ENCODE measurements around the gene FCER2.

Gene FCER2

DNA sequence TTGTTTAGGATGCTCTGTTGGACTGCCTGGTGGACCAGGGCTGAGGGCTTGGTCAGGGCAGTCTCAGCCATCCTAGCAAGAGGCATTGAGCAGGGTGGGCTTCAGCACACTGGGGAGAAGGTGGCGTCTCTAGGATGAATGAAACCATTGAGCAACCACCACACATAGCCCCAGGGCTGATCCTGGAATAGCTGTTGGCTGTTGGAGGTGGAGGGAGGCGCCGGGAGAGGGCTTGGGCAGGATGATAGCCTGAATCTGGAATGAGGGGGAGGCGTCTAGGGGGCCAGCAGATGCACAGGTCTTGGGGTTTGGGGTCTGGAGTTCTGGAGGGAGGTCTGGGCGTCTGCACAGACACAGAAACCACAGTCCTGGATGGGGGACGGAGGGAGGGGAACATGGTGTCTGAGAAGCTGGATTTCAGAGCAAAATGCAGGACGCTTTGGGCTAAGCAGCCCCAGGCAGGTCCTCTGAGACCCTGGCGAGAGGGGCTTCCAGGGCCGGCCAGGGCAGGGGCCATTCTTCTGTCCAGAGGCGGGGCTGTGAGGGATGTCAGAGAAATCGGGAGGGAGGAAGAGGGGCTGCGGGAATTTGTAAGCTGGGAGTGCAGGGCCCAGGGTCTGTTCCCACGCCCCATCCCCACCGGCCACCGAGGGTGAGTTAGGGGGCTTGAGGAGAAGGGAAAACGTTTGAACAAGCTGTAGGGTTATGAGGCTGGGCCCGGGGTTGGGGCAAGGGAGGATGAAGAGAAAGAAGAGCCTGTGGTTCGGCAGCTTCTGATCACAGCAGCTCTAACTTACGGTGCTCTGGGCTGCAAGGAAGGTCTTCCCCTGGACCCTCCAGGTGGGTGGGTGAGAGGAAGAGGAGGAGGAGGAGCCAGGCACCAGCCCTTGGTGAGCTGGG lies 16.1 kb downstream of the FCER2 start:
- TF ChIP-seq POLR2AphosphoS5 (IDR thresholded peaks at IDR 0.05; ENCODE audit: low read depth, low read length) (no peak), TAF1 (IDR thresholded peaks at IDR 0.05; ENCODE audit: borderline replicate concordance, insufficient read depth, low read length) (no peak), FOXP2 (optimal IDR thresholded peaks at IDR 0.05; ENCODE audit: borderline replicate concordance, extremely low read depth, extremely low read length, insufficient read depth) (no peak), SIN3A (IDR thresholded peaks at IDR 0.05; ENCODE audit: borderline replicate concordance, insufficient read depth, low read length) (no peak)
- TF ChIP-seq, protein P1, sequence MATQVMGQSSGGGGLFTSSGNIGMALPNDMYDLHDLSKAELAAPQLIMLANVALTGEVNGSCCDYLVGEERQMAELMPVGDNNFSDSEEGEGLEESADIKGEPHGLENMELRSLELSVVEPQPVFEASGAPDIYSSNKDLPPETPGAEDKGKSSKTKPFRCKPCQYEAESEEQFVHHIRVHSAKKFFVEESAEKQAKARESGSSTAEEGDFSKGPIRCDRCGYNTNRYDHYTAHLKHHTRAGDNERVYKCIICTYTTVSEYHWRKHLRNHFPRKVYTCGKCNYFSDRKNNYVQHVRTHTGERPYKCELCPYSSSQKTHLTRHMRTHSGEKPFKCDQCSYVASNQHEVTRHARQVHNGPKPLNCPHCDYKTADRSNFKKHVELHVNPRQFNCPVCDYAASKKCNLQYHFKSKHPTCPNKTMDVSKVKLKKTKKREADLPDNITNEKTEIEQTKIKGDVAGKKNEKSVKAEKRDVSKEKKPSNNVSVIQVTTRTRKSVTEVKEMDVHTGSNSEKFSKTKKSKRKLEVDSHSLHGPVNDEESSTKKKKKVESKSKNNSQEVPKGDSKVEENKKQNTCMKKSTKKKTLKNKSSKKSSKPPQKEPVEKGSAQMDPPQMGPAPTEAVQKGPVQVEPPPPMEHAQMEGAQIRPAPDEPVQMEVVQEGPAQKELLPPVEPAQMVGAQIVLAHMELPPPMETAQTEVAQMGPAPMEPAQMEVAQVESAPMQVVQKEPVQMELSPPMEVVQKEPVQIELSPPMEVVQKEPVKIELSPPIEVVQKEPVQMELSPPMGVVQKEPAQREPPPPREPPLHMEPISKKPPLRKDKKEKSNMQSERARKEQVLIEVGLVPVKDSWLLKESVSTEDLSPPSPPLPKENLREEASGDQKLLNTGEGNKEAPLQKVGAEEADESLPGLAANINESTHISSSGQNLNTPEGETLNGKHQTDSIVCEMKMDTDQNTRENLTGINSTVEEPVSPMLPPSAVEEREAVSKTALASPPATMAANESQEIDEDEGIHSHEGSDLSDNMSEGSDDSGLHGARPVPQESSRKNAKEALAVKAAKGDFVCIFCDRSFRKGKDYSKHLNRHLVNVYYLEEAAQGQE (IDR thresholded peaks at IDR 0.05; ENCODE audit: insufficient read depth in 1 of 2, low read depth in 2 of 2, low read length in 2 of 2) = no peak

DNA sequence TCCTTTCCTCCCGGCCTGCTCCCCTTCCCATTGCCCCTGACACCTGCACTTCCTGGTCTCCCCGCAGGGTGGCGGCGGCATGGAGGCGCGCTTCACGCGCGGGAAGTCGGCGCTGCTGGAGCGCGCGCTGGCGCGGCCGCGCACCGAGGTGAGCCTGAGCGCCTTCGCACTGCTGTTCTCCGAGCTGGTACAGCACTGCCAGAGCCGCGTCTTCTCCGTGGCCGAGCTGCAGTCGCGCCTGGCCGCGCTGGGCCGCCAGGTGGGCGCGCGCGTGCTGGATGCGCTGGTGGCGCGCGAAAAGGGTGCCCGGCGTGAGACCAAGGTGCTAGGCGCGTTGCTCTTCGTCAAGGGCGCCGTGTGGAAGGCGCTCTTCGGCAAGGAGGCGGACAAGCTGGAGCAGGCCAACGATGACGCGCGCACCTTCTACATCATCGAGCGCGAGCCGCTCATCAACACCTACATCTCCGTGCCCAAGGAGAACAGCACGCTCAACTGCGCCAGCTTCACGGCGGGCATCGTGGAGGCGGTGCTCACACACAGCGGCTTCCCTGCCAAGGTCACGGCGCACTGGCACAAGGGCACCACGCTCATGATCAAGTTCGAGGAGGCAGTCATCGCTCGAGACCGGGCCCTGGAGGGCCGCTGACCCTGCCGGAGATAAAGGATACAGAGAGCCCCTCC lies 19.6 kb downstream of the FCER2 start:
- TF ChIP-seq SIN3A (IDR thresholded peaks at IDR 0.05; ENCODE audit: borderline replicate concordance, insufficient read depth, low read length) (no peak), FOXP2 (optimal IDR thresholded peaks at IDR 0.05; ENCODE audit: borderline replicate concordance, extremely low read depth, extremely low read length, insufficient read depth) (peak; percentile 12), POLR2AphosphoS5 (IDR thresholded peaks at IDR 0.05; ENCODE audit: low read depth, low read length) (no peak), TAF1 (IDR thresholded peaks at IDR 0.05; ENCODE audit: borderline replicate concordance, insufficient read depth, low read length) (no peak)
- TF ChIP-seq, protein P1 (IDR thresholded peaks at IDR 0.05; ENCODE audit: insufficient read depth in 1 of 2, low read depth in 2 of 2, low read length in 2 of 2) = no peak

DNA sequence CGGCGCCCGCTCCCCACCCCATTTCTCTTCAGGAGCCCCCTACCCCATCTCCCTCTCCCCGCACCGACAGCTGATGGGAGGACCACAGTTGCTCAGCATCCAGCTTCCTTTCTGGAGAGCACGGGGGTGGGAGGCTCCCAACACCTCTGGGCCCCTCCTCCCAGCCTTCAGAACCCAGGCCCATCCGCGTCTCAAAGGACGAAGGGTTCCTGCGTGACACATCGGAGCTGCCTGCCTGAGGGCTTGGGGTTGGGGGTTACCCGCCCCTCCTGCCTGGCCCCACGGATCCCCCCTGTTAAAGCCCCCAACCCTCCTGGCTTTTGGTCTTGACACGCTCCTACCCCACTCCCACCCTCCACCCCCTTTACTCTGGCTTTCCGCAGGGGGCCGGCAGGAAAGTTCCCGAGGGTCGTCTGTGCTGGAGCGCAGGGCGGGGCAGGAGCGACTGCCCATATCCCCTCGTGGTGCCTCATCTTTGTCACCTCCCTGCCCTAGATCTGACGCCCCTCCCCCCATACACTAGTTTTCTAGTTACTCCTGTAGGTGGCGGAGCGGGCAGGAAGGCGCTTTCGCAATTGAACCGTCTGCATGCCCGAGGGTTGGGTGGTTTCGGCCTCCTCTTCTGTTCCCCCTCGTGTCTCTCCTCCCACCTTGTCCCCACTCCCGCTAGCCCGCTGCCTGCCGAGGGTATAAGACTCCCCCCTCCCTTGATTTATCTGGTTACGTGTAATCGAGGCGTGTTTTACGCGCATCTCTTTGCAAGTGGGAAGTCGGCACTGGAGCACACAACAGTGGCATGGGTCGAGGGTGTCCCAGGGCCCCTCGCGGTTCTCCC lies 20.4 kb downstream of the FCER2 start:
- TF ChIP-seq TAF1 (IDR thresholded peaks at IDR 0.05; ENCODE audit: borderline replicate concordance, insufficient read depth, low read length) = no peak
- TF ChIP-seq, protein P1 (IDR thresholded peaks at IDR 0.05; ENCODE audit: insufficient read depth in 1 of 2, low read depth in 2 of 2, low read length in 2 of 2) = no peak
- peak; percentile 27; the same call in 1 of the 2 replicates for TF ChIP-seq POLR2AphosphoS5 (IDR thresholded peaks at IDR 0.05; ENCODE audit: low read depth, low read length)
- no peak for TF ChIP-seq SIN3A (IDR thresholded peaks at IDR 0.05; ENCODE audit: borderline replicate concordance, insufficient read depth, low read length)
- TF ChIP-seq FOXP2 (optimal IDR thresholded peaks at IDR 0.05; ENCODE audit: borderline replicate concordance, extremely low read depth, extremely low read length, insufficient read depth) = no peak

DNA sequence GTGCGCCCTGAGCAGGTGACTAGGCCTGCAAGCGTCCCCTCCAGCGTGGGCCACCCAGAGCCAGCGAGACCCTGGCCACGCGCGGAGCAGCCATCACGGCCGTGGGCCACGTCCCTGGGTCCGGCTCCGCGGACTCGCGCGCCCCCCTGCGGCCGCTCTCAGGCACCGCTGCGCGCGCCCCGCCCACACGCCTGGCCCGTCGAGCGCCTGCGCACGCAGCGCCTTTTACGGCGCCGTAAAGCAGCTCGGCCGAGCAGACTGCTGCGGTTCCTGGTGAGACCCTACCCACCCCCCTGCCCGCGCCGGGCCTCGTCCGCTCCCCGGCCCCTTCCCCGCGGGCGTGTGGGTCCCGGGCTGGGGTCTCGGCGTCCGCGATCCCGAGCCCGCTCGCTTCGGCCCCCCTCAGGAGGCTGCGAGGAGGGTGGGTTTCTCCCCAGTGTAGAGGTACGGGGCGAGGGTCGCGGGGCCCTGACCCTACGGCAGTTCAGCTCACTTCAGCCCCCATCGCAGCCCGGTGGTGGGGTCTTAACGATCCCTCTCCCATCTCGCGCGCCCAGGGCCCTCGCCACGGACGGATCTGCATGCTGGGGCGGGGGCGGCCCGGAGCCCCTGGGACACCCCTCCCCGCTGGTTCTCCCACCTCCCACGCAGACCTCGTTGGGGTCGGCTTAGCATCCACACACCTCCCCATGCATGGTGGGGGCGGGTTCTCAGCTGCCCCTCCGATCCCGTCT lies 21.2 kb downstream of the FCER2 start, which contains the start of gene TRAPPC5:
TSS of gene TRAPPC5 (plus strand) at position 228 of the 734 bp plus-strand sequence. CDS start 1,421 bp downstream, outside the sequence.
- TF ChIP-seq, protein P1 (IDR thresholded peaks at IDR 0.05; ENCODE audit: insufficient read depth in 1 of 2, low read depth in 2 of 2, low read length in 2 of 2) = 0 out of 4 replicates have a peak, but pooled peaks of 1 of the 2 experiments have one; percentile 19
- no peak for TF ChIP-seq SIN3A (IDR thresholded peaks at IDR 0.05; ENCODE audit: borderline replicate concordance, insufficient read depth, low read length)
- 0 out of 2 replicates have a peak, but pooled peaks have one; percentile 21 for TF ChIP-seq TAF1 (IDR thresholded peaks at IDR 0.05; ENCODE audit: borderline replicate concordance, insufficient read depth, low read length)
- TF ChIP-seq POLR2AphosphoS5 (IDR thresholded peaks at IDR 0.05; ENCODE audit: low read depth, low read length) = peak; percentile 68; the same call in 1 of the 2 replicates
- TF ChIP-seq FOXP2 (optimal IDR thresholded peaks at IDR 0.05; ENCODE audit: borderline replicate concordance, extremely low read depth, extremely low read length, insufficient read depth) = peak; percentile 52

All from PFSK-1 (cell line).